GM12878 (cell line): ENCODE results near the gene COX6B1. TPM values are rescaled to one million over a fixed set of nuclear protein-coding genes. Genes with fewer than 3 reads are reported as not detected.
A peak's percentile ranks its signal among the peaks of the same experiment; 100 is the strongest.

Experiments used
- ATAC-seq: fragments of 200-7000 bp; cut with Tn5 transposase; 3 replicates; pipeline ENCODE4 v1.9.1; 2020; ENCODE audit warnings: mild to moderate bottlenecking, moderate library complexity
- BruUV-seq: library from RNA; stranded (reverse); fragments of 400-500 nt; replicated peaks from 2 replicates; lab custom pipeline; 2021; lab: Mats Ljungman, UMichigan
- CTCF ChIA-PET: fragments of 300-600 bp; sonication (Branson Sonifier 250); formaldehyde crosslinking; extraction: SDS; loops from one replicate; lab custom pipeline; 2021; ENCODE audit warnings: inconsistent platforms; lab: Yijun Ruan, JAX
- POLR2A ChIA-PET: fragments of 350-600 bp; formaldehyde crosslinking; extraction: SDS; loops from one replicate; lab custom pipeline; 2021; ENCODE audit warnings: inconsistent platforms; lab: Charles Lee
- RAD21 ChIA-PET: fragments of 300-600 bp; sonication (Branson Sonifier 250); formaldehyde crosslinking; loops from one replicate; lab custom pipeline; 2023; ENCODE audit warnings: antibody characterized with exemption; ENCODE audit not compliant: unreplicated experiment; lab: Charles Lee
- SMC1A ChIA-PET: fragments of 300-600 bp; sonication (Branson Sonifier 250); formaldehyde crosslinking; loops from one replicate; lab custom pipeline; 2023; ENCODE audit not compliant: unreplicated experiment, uncharacterized antibody; lab: Charles Lee
- DNase-seq: peaks from one replicate; pipeline ENCODE4 v3.0.0-alpha.2; 2011; ENCODE audit warnings: low read depth, low spot score
- FAIRE-seq: peaks from 3 replicates; lab custom pipeline; 2011; peaks lifted over from hg19 to GRCh38; lab: Jason Lieb, UNC
- H2AFZ ChIP-seq: 2 replicates; pipeline ENCODE4 v1.6.0; 2011; ENCODE audit warnings: low read depth, low read length, control low read depth; ENCODE audit not compliant: control insufficient read depth
- H3K27ac ChIP-seq: 2 replicates; pipeline ENCODE4 v1.5.1; 2011; ENCODE audit warnings: control low read depth; ENCODE audit not compliant: control insufficient read depth, insufficient read depth
- H3K27me3 ChIP-seq, 2 experiments: replicated peaks in 1 of 2; 2 replicates each; pipeline versions ENCODE4 v1.6.0 to v1.6.1; 2011; ENCODE audit warnings: low read length in 1 of 2; ENCODE audit not compliant: control insufficient read depth in 2 of 2, insufficient read depth in 2 of 2
- H3K36me3 ChIP-seq, 2 experiments: 2 replicates each; pipeline ENCODE4 v1.5.1; 2011; ENCODE audit warnings: low read length in 1 of 2; ENCODE audit not compliant: control insufficient read depth in 2 of 2, insufficient read depth in 2 of 2
- H3K4me1 ChIP-seq: 2 replicates; pipeline ENCODE4 v1.6.1; 2011; ENCODE audit warnings: mild to moderate bottlenecking, low read length, moderate library complexity, mixed read lengths; ENCODE audit not compliant: control insufficient read depth, insufficient read depth
- H3K4me2 ChIP-seq: 2 replicates; pipeline ENCODE4 v1.6.0; 2011; ENCODE audit warnings: control low read depth; ENCODE audit not compliant: control insufficient read depth, insufficient read depth
- H3K4me3 ChIP-seq: fragments of 200-600 bp; sonication (generic); 2 replicates; pipeline ENCODE4 v1.5.1; 2016
- H3K79me2 ChIP-seq: 2 replicates; pipeline ENCODE4 v1.6.0; 2011; ENCODE audit warnings: low read length; ENCODE audit not compliant: control insufficient read depth, insufficient read depth
- H3K9ac ChIP-seq: 2 replicates; pipeline ENCODE4 v1.8.0; 2011; ENCODE audit warnings: low read length, control low read depth, mixed read lengths; ENCODE audit not compliant: control insufficient read depth, insufficient read depth
- H3K9me3 ChIP-seq: replicated peaks from 3 replicates; pipeline ENCODE4 v1.5.1; 2011; ENCODE audit warnings: mild to moderate bottlenecking, low read length; ENCODE audit not compliant: control insufficient read depth, insufficient read depth
- H4K20me1 ChIP-seq: 2 replicates; pipeline ENCODE4 v1.6.0; 2011; ENCODE audit not compliant: control insufficient read depth, insufficient read depth
- BACH1 ChIP-seq: fragments of 450-650 bp; IDR thresholded peaks from 2 replicates; pipeline ENCODE4 v1.6.1; 2017; ENCODE audit warnings: mild to moderate bottlenecking, borderline replicate concordance
- CBX5 ChIP-seq: sonication (generic); IDR thresholded peaks from 2 replicates; pipeline ENCODE4 v1.6.1; 2016; ENCODE audit warnings: low read depth, moderate library complexity, mild to moderate bottlenecking, inconsistent platforms
- CEBPZ ChIP-seq: fragments of 150-350 bp; IDR thresholded peaks from 2 replicates; pipeline ENCODE4 v1.6.1; 2016; ENCODE audit warnings: low read depth, low read length
- CHD4 ChIP-seq: fragments of 200-600 bp; sonication (generic); IDR thresholded peaks from 2 replicates; pipeline ENCODE4 v1.6.1; 2016; ENCODE audit warnings: mild to moderate bottlenecking
- PBX3 ChIP-seq: IDR thresholded peaks from 2 replicates; pipeline ENCODE4 v1.6.1; 2011; ENCODE audit warnings: mild to moderate bottlenecking, low read depth, low read length, moderate library complexity; ENCODE audit not compliant: insufficient replicate concordance
- POLR2A ChIP-seq: IDR thresholded peaks from 2 replicates; pipeline ENCODE4 v1.6.1; 2011; ENCODE audit warnings: low read depth, mild to moderate bottlenecking, low read length
- POLR2AphosphoS5 ChIP-seq: IDR thresholded peaks from 2 replicates; pipeline ENCODE4 v1.6.1; 2011; ENCODE audit warnings: mild to moderate bottlenecking, low read length, inconsistent platforms
- RFX5 ChIP-seq: IDR thresholded peaks from 2 replicates; pipeline ENCODE4 v1.6.1; 2011; ENCODE audit warnings: low read depth, low read length, improper control_type of control experiment
- SIN3A ChIP-seq: IDR thresholded peaks from 2 replicates; pipeline ENCODE4 v1.6.1; 2012; ENCODE audit warnings: low read depth, low read length, improper control_type of control experiment
- SMARCA5 ChIP-seq: fragments of 450-650 bp; IDR thresholded peaks from 2 replicates; pipeline ENCODE4 v1.6.1; 2017; ENCODE audit warnings: mild to moderate bottlenecking
- SP1 ChIP-seq: IDR thresholded peaks from one replicate; pipeline ENCODE4 v1.6.1; 2011; ENCODE audit warnings: low read depth, low read length
- STAT1 ChIP-seq: fragments of 450-650 bp; conservative IDR thresholded peaks from 2 replicates; pipeline ENCODE4 v1.6.1; 2014; ENCODE audit warnings: antibody characterized with exemption, mild to moderate bottlenecking
- YY1 ChIP-seq: IDR thresholded peaks from 2 replicates; pipeline ENCODE4 v1.6.1; 2011; ENCODE audit warnings: low read depth, mild to moderate bottlenecking, low read length
- ZNF384 ChIP-seq: IDR thresholded peaks from 2 replicates; pipeline ENCODE4 v1.6.1; 2012; ENCODE audit warnings: low read depth, mild to moderate bottlenecking, low read length, improper control_type of control experiment, borderline replicate concordance
- WGBS: methylation state at CpG from one replicate; pipeline ENCODE4 v1.1.6; 2016; ENCODE audit warnings: low lambda C conversion rate; ENCODE audit not compliant: insufficient replicate concordance, insufficient coverage; ENCODE audit errors: missing lambda C conversion rate; 5-methylcytosine and 5-hydroxymethylcytosine counted together
- in situ Hi-C: fragments of 300-500 bp; cut with MboI; formaldehyde crosslinking; loops from 9 replicates; pipeline ENCODE4 v1.14.3; 2018; ENCODE audit warnings: mixed read lengths
- intact Hi-C: fragments of 100-400 bp; cut with micrococcal nuclease; formaldehyde crosslinking; loops from one replicate; pipeline ENCODE4 v1.14.2; 2022; ENCODE audit not compliant: unreplicated experiment
- polyA plus RNA-seq, 11 experiments: library from polyadenylated mRNA; depleted of rRNA in 4 of 11; unstranded in 6 of 11; stranded (reverse) in 5 of 11; fragments of >200 nt; fragmentation: Nextera tagmentation in 4 of 11; fragmentation: Illumina TruSeq in 1 of 11; extraction: Ambion mirVana in 4 of 11; extraction: Trizol in 1 of 11; gene quantifications; 1 replicate in 1 of 11; 2 replicates in 10 of 11; pipeline versions ENCODE4 v1.2.1 to v1.2.3, GENCODE V29; 2011 to 2016; ENCODE audit warnings: inconsistent platforms in 2 of 11, missing spikeins in 2 of 11, low read depth in 1 of 11
- total RNA-seq, 4 experiments: library from RNA; depleted of rRNA in 3 of 4; stranded (reverse); fragments of >200 nt in 3 of 4; fragmentation: Illumina TruSeq in 1 of 4; extraction: Trizol in 1 of 4; gene quantifications; 2 replicates each; pipeline versions ENCODE4 v1.2.1 to v1.2.3, GENCODE V29; 2013 to 2021

Gene COX6B1
- total and polyA plus RNA-seq, 10 of the 15 experiments (the other 5 are each of a cell fraction or from before 2014, with no cell fraction given): 500 to 1,700 (median 862) TPM

- intact Hi-C loops: no loop called here
These were observed 18.3 kb downstream of the COX6B1 start, which contains the start of gene UPK1A for GRCh38 chr19:35666251-35666913. Gene UPK1A (plus strand): TSS chr19:35666517. CDS start chr19:35666813, 296 bp downstream.

DNA sequence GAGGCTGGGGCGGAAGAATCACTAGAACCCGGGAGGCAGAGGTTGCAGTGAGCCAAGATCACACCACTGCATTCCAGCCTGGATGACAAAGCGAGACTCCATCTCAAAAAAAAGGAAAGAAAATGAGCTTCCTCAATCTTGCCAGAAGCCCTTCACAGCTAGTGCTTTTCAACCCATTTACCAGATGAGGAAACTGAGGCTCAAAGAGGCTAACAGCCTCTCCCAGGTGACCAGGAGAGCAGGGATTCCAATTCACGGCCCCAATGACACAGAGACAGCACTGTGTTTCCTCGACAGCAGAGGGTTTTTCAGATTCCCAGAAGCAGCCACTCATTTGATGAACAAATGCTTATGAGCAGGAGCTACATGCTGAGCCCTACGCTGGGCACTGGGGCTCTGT, 21.4 kb downstream of the COX6B1 start:
- H3K27me3 ChIP-seq: no peaks in the 10 kb centered on the region
- no peaks in the 10 kb centered on the region for H3K9me3 ChIP-seq
- 32% methylated on average over 6 of the region's 6 CpGs for WGBS
- in situ Hi-C loops (no loop called here), intact Hi-C loops (no loop called here)
- 0 out of 4 replicates have a peak, but pooled peaks cover 0 to 2% of the 10 kb centered on the region in 2 experiments for H3K36me3 ChIP-seq
- no TSS peak for BruUV-seq
- ChIA-PET CTCF (interaction anchor here (0.6 kb wide), 1 partner anchor 86 kb away, joined by 3 read pairs; no protein-coding TSS in a partner anchor), POLR2A (interaction anchor here (0.6 kb wide), 1 partner anchor 19 kb away, joined by 4 read pairs; no protein-coding TSS in a partner anchor), RAD21 (no interaction called here), SMC1A (no interaction called here)
- H3K4me1 ChIP-seq: peaks cover 4% of the 10 kb centered on the region
- H3K4me2 ChIP-seq: no peak overlapping the region
- H3K4me3 ChIP-seq: no peak overlapping the region
- no peak overlapping the region for H3K9ac ChIP-seq
- DNase-seq (no peak), FAIRE-seq (no peak), ATAC-seq (no peak)
- H3K79me2 ChIP-seq: no peaks in the 10 kb centered on the region
- no peak overlapping the region for H3K27ac ChIP-seq
- H2AFZ ChIP-seq: no peak overlapping the region
- H4K20me1 ChIP-seq: no peaks in the 10 kb centered on the region
- TF ChIP-seq SMARCA5 (no peak), STAT1 (no peak), POLR2AphosphoS5 (no peak), PBX3 (no peak), RFX5 (no peak), ZNF384 (no peak), CEBPZ (no peak), CBX5 (no peak), BACH1 (no peak), YY1 (no peak), SIN3A (no peak), SP1 (no peak)

More at GRCh38 chr19:35666251-35666913, 18.3 kb downstream of the COX6B1 start, which contains the start of gene UPK1A:
- no peak within 1 kb of the TSS for H3K4me2 ChIP-seq
- no peaks in the 10 kb centered on the region for H3K79me2 ChIP-seq
- no peak for TF ChIP-seq CHD4
- TF ChIP-seq POLR2A: peak; percentile 15; the same call in 1 of the 2 replicates
- ChIA-PET SMC1A (no interaction called here), CTCF (no interaction called here), RAD21 (no interaction called here), POLR2A (no interaction called here)
- no peak within 1 kb of the TSS for H3K9ac ChIP-seq
- no peak for FAIRE-seq
- peaks cover 0 to 4% of the 10 kb centered on the region in 2 experiments; a peak in 2 of 4 replicates for H3K36me3 ChIP-seq
- no peak within 1 kb of the TSS for H3K4me3 ChIP-seq
- no peak for ATAC-seq
- BruUV-seq: no TSS peak
- 73% methylated on average over 16 of the region's 16 CpGs for WGBS
- no peak within 1 kb of the TSS for H3K27ac ChIP-seq
- in situ Hi-C loops: no loop called here
- H3K4me1 ChIP-seq: no peaks in the 10 kb centered on the region
- no peaks in the 10 kb centered on the region for H3K27me3 ChIP-seq
- H4K20me1 ChIP-seq: no peaks in the 10 kb centered on the region
- no peak for DNase-seq
- no peaks in the 10 kb centered on the region for H3K9me3 ChIP-seq
- H2AFZ ChIP-seq: no peak within 1 kb of the TSS
